ENCODE measurements around the gene LRRN4. TPM values are rescaled to one million over a fixed set of nuclear protein-coding genes. Genes with fewer than 3 reads are reported as not detected.

LRRN4 gene
- total RNA-seq: 10 to 100 TPM; 15.0 to 36.7 TPM

- H3K27me3 ChIP-seq: no peaks in the 10 kb centered on the region
- no peak within 1 kb of the TSS for H3K27ac ChIP-seq
- H3K9me3 ChIP-seq: no peaks in the 10 kb centered on the region
- no peaks in the 10 kb centered on the region for H3K36me3 ChIP-seq
- H3K4me3 ChIP-seq: peak within 1 kb of the TSS in 1 of 2 donors; percentile 40
- H3K4me1 ChIP-seq: peaks cover 0 to 13% of the 10 kb centered on the region in 2 donors
- no peak for TF ChIP-seq CTCF (IDR thresholded peaks at IDR 0.05)
- no peak for DNase-seq (ENCODE audit: low spot score)
These were observed at the start of gene LRRN4 for GRCh38 chr20:6053776-6054688. TSS of gene LRRN4 (minus strand) at chr20:6054060. CDS start at chr20:6052799, 1,261 bp downstream.

GRCh38 chr20:6103301-6103700, 49.4 kb upstream of the LRRN4 start:
- Histone ChIP-seq H3K36me3 (no peaks in the 10 kb centered on the region), H3K9me3 (no peaks in the 10 kb centered on the region), H3K4me1 (no peaks in the 10 kb centered on the region), H3K27me3 (no peaks in the 10 kb centered on the region), H3K4me3 (no peak overlapping the region), H3K27ac (no peak overlapping the region)
- no peak for TF ChIP-seq CTCF (IDR thresholded peaks at IDR 0.05)
- no peak for DNase-seq (ENCODE audit: low spot score)

- TF ChIP-seq CTCF (IDR thresholded peaks at IDR 0.05): no peak
- Histone ChIP-seq H3K9me3 (no peaks in the 10 kb centered on the region), H3K27me3 (no peaks in the 10 kb centered on the region), H3K36me3 (no peaks in the 10 kb centered on the region), H3K4me1 (no peaks in the 10 kb centered on the region), H3K27ac (no peak overlapping the region), H3K4me3 (no peak overlapping the region)
- no peak for DNase-seq (ENCODE audit: low spot score)
These were observed 47.5 kb upstream of the LRRN4 start for GRCh38 chr20:6101346-6101745.

- no peak for TF ChIP-seq CTCF (IDR thresholded peaks at IDR 0.05)
- DNase-seq (ENCODE audit: low spot score): no peak
- Histone ChIP-seq H3K4me1 (no peaks in the 10 kb centered on the region), H3K27me3 (no peaks in the 10 kb centered on the region), H3K27ac (no peak overlapping the region), H3K4me3 (no peak overlapping the region), H3K9me3 (no peaks in the 10 kb centered on the region), H3K36me3 (no peaks in the 10 kb centered on the region)
These were observed 46.4 kb upstream of the LRRN4 start for GRCh38 chr20:6100246-6100645.

- no peak for DNase-seq (ENCODE audit: low spot score)
- TF ChIP-seq CTCF (IDR thresholded peaks at IDR 0.05): no peak
These were observed 46.0 kb upstream of the LRRN4 start for GRCh38 chr20:6099819-6100218.

More at GRCh38 chr20:6099819-6100218, 46.0 kb upstream of the LRRN4 start:
- Histone ChIP-seq H3K36me3 (no peaks in the 10 kb centered on the region), H3K4me1 (no peaks in the 10 kb centered on the region), H3K9me3 (no peaks in the 10 kb centered on the region), H3K27me3 (no peaks in the 10 kb centered on the region), H3K27ac (no peak overlapping the region), H3K4me3 (no peak overlapping the region)

Measured in right atrium auricular region (tissue), 2 donors.